Activated CD8-positive, alpha-beta T cell treated with anti-CD3 and anti-CD28 coated beads, Interleukin-2, amount 10 ng/mL, durations not matched to agents 7 days and 5 days (primary cell): ENCODE measurements around the gene SRGAP2B. TPM values are rescaled to one million over a fixed set of nuclear protein-coding genes. Genes with fewer than 3 reads are reported as not detected.
"Not testable (repeated sequence)": the region's sequence is repeated elsewhere in the genome, so short reads cannot be mapped to it uniquely, and the experiment has no call there.

Experiments
- ATAC-seq: fragments of 150-1000 bp; cut with Tn5 transposase; one replicate; pipeline ENCODE4 v1.10.0; 2021; ENCODE audit warnings: moderate library complexity
- CTCF ChIA-PET: fragments of 350-600 bp; sonication (Branson Sonifier 250); formaldehyde crosslinking; loops from one replicate; lab custom pipeline; 2021; ENCODE audit warnings: antibody characterized with exemption; lab: Charles Lee
- POLR2A ChIA-PET: fragments of 350-600 bp; sonication (Branson Sonifier 250); formaldehyde crosslinking; loops from one replicate; lab custom pipeline; 2021; ENCODE audit warnings: antibody characterized with exemption; lab: Charles Lee
- DNase-seq: peaks from one replicate; pipeline ENCODE4 v3.0.0-alpha.2; 2020
- H3K27ac Mint-ChIP-seq: one replicate; pipeline ENCODE4 v1.8.0; 2021; ENCODE audit warnings: mild to moderate bottlenecking, mixed read lengths
- H3K27me3 Mint-ChIP-seq: one replicate; pipeline ENCODE4 v1.8.0; 2021; ENCODE audit warnings: low read depth, mixed read lengths
- H3K36me3 Mint-ChIP-seq: one replicate; pipeline ENCODE4 v1.8.0; 2021; ENCODE audit warnings: low read depth, mixed read lengths
- H3K4me1 Mint-ChIP-seq: one replicate; pipeline ENCODE4 v1.8.0; 2021; ENCODE audit warnings: low read depth, mixed read lengths
- H3K4me3 Mint-ChIP-seq: one replicate; pipeline ENCODE4 v1.8.0; 2021; ENCODE audit warnings: mild to moderate bottlenecking, mixed read lengths
- H3K9me3 Mint-ChIP-seq: one replicate; pipeline ENCODE4 v1.8.0; 2022; ENCODE audit warnings: mixed read lengths; ENCODE audit not compliant: insufficient read depth
- total RNA-seq, 2 experiments: library from RNA; stranded (reverse); gene quantifications; one replicate each; pipeline ENCODE4 v1.2.3, GENCODE V29; 2021

The SRGAP2B gene
- total RNA-seq, 2 experiments from 2014 or later: 35.3 to 35.6 TPM

DNA sequence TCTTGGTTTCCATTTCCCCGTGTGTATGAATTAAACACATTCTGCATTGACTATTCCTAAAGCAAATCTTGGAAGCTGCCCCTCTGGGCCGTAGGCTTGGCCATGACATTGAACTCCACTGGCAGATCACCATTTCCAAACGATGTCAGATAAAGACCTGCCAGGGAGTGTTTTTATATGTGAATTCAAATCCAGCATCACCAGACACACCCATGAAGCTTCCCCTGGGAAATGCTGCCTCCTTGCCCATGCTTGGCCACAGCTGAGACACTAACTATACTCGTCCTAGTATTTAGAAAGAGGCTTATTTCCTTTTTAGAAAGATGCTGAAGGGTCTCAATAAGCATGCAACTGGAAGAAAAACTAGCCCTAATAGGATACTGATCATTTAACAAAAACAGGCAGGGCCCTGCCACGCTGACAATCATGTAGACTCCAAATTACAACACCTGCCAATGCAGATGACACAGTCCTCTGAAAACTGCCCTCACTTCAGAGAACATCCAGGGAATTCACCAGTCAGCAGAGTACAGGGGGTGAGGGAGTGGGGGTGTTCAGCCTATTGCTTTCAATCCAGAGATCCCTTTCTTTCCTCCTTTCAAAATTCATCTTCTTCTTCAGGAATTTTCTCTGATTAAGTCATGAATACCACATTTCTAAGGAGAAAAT lies 94.9 kb downstream of the SRGAP2B start:
- DNase-seq, H3K27ac Mint-ChIP-seq, CTCF ChIA-PET, H3K36me3 Mint-ChIP-seq, H3K4me3 Mint-ChIP-seq, H3K4me1 Mint-ChIP-seq, H3K9me3 Mint-ChIP-seq, H3K27me3 Mint-ChIP-seq, ATAC-seq, POLR2A ChIA-PET: not testable (repeated sequence)

DNA sequence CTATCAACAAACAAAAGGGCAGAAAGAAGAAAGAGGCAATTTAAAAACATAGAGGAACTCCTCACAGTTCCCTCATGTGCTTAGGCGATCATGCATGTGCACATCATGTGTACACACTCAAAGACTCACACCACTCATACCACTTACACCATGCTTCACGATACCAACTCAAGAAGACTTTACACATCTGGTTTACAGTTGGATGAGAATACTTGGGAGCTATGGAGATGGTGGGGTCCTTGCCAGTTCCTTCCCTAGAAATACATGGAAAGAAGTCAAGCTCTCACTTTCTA lies 96.2 kb downstream of the SRGAP2B start:
- ATAC-seq, H3K36me3 Mint-ChIP-seq, H3K4me3 Mint-ChIP-seq, DNase-seq, POLR2A ChIA-PET, H3K4me1 Mint-ChIP-seq, H3K27me3 Mint-ChIP-seq, CTCF ChIA-PET, H3K27ac Mint-ChIP-seq, H3K9me3 Mint-ChIP-seq: not testable (repeated sequence)

DNA sequence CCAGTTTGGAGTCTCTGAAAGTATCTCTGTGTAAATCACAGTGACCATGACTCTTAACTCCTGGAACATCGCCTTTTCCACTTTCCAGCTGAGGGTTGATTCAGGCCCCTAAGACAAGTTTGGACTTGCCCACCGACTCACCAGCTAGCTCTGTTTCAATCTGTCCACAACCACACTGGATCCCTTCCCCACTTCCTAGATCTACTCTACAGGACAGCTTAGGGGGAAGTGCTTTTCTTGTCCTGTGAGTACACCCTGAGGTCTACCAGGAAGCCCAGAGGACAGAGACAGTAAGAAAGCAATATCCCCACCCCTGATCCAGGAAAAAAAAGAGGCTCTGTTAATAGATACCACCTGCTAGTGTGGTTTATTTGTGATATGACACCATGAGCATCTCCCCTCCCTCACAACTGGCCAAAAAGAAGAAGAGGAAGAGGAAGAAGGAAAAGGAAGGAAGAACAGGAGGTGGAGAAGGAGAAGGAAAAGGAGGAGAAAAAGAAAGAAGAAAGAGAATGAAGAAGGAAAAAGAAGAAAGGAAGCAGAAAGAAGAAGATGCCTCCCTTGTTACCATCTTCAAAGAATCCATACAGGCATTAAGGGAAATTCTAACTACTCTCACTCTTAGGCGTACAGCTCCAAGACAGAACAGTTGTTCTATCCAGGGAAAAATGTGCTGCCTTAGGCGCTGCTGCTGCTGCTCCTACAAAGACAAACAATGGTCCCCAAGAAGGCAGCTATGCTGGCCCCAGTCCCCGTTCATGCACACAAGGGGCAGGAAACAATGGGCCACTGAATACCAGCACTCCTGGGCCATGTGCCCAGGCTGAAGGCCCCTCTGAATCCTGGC lies 96.8 kb downstream of the SRGAP2B start:
- H3K4me1 Mint-ChIP-seq, POLR2A ChIA-PET, H3K9me3 Mint-ChIP-seq, H3K27ac Mint-ChIP-seq, CTCF ChIA-PET, ATAC-seq, DNase-seq, H3K4me3 Mint-ChIP-seq, H3K27me3 Mint-ChIP-seq, H3K36me3 Mint-ChIP-seq: not testable (repeated sequence)

- H3K4me1 Mint-ChIP-seq, H3K27me3 Mint-ChIP-seq, DNase-seq, ATAC-seq, CTCF ChIA-PET, H3K9me3 Mint-ChIP-seq, POLR2A ChIA-PET, H3K27ac Mint-ChIP-seq, H3K4me3 Mint-ChIP-seq, H3K36me3 Mint-ChIP-seq: not testable (repeated sequence)
Observed at GRCh38 chr1:144995833-144996410, 99.2 kb downstream of the SRGAP2B start.

DNA sequence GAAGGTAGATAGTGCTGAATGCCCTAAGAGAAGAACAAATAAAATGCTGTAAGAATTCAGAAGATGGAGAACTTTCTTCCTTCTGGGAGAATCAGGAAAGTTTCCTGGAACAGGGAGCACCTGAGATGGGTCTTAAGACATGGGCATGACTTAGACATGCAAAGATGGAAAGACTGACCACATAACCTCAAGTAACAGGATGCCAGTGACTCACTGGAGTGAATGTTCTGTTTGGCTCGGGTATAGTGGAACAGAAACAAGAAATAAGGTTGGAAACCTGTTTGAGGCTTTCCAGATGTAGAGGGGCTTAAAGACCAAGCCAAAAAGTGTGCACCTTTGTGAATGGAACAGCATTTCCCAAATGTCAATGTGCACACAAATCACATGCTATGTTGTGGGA lies 102.2 kb downstream of the SRGAP2B start:
- POLR2A ChIA-PET, ATAC-seq, H3K4me1 Mint-ChIP-seq, CTCF ChIA-PET, H3K27me3 Mint-ChIP-seq, H3K4me3 Mint-ChIP-seq, H3K27ac Mint-ChIP-seq, H3K9me3 Mint-ChIP-seq, H3K36me3 Mint-ChIP-seq: not testable (repeated sequence)
- peak; percentile 21 for DNase-seq

DNA sequence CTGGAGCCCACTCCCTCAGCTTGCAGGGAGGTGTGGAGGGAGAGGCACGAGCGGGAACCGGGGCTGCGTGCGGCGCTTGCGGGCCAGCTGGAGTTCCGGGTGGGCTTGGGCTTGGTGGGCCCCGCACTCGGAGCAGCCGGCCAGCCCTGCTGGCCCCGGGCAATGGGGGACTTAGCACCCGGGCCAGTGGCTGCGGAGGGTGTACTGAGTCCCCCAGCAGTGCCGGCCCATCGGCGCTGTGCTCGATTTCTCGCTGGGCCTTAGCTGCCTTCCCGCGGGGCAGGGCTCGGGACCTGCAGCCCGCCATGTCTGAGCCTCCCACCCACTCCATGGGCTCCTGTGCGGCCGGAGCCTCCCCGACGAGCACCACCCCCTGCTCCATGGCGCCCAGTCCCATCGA lies 104.5 kb downstream of the SRGAP2B start:
- CTCF ChIA-PET, H3K4me3 Mint-ChIP-seq, H3K4me1 Mint-ChIP-seq, ATAC-seq, H3K27ac Mint-ChIP-seq, H3K36me3 Mint-ChIP-seq, DNase-seq, H3K27me3 Mint-ChIP-seq, POLR2A ChIA-PET, H3K9me3 Mint-ChIP-seq: not testable (repeated sequence)

DNA sequence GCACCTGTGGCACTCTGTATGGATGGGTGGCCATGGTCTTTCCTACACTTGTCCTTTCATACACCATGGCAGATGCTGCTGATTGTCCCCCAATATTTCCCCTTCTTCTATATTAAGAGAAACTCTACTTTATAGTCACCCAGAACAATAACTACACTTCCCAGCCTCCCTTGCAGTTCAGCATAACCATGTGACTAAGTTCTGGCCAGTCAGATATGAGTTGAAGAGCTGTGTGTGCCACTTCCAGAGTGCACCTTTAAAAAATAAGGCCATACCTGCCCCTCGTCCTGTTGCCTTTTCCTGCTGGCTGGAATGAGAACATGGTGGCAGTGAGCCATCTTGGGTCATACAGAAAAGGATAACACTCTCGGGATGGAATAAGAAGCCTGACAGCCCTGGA lies 108.0 kb downstream of the SRGAP2B start:
- H3K36me3 Mint-ChIP-seq, H3K4me3 Mint-ChIP-seq, H3K4me1 Mint-ChIP-seq, POLR2A ChIA-PET, DNase-seq, H3K27ac Mint-ChIP-seq, H3K9me3 Mint-ChIP-seq, H3K27me3 Mint-ChIP-seq, ATAC-seq, CTCF ChIA-PET: not testable (repeated sequence)

DNA sequence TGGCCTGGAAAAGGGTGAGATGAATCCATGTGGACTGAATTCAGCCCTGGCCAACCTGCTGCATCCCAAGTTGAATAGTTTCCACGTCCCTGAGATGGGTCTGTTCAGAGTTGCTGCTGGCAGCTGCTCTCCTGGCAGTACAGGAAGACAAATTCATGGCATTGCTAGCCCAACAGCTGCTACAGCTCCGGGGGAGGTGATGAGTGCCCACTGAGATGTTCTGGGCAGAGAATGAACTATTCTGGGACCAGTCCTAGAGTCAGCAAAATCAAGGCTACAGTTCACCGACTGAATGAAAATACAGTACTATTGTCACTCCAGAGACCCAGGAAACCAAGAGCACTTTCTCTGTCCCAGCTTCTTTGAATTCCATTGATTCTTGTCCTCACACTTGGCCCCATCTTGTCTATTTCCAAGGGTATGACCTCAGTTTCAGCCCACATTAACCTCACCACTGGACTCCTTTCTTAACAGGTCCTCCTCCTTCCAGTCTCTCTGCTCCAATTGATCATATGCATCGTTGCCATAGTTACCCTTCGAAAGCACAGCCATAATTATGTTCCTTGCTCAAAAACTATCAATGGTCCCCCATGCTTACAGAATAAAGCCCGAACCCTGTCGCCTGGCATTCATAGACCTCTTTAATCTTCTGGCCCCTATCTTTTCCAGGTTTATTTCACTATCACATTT lies 108.8 kb downstream of the SRGAP2B start:
- ATAC-seq, H3K36me3 Mint-ChIP-seq, H3K4me1 Mint-ChIP-seq, H3K4me3 Mint-ChIP-seq, CTCF ChIA-PET, H3K27me3 Mint-ChIP-seq, H3K27ac Mint-ChIP-seq, POLR2A ChIA-PET, H3K9me3 Mint-ChIP-seq, DNase-seq: not testable (repeated sequence)

DNA sequence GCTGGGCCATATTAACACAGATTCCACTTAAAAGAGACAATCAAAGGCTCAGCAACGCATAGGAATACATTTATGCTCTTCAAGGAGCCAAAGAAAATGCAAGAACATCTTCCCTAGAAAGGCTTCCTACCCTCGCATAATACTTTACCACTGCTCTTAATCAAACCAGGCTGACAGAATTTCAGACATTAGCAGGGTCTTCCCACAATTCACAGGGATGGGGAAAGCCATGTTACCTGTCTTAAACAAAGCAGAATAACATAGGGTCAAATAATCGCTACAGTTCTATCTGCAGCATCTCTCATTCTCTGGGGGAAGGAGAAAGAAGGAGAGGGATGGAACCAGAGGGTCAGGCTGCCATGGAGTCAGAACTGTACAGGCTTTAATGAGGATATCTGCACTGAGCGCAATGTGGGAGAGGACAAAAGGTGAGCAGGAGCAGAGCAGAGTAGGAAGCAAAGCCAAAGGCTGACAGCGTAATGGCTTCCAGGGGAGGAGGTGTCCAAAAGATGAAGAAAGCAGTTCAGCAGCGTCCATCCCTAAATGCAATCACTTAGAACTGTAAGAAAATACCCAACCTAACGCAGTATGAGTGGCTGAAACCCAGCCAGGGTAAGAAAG lies 109.5 kb downstream of the SRGAP2B start:
- CTCF ChIA-PET, H3K4me3 Mint-ChIP-seq, H3K27ac Mint-ChIP-seq, POLR2A ChIA-PET, H3K27me3 Mint-ChIP-seq, H3K4me1 Mint-ChIP-seq, H3K9me3 Mint-ChIP-seq, H3K36me3 Mint-ChIP-seq, DNase-seq, ATAC-seq: not testable (repeated sequence)

- POLR2A ChIA-PET, H3K36me3 Mint-ChIP-seq, ATAC-seq, DNase-seq, H3K27me3 Mint-ChIP-seq, H3K9me3 Mint-ChIP-seq, H3K27ac Mint-ChIP-seq, H3K4me1 Mint-ChIP-seq, CTCF ChIA-PET, H3K4me3 Mint-ChIP-seq: not testable (repeated sequence)
Observed at GRCh38 chr1:144982802-144983525, 112.2 kb downstream of the SRGAP2B start.

GRCh38 chr1:144981157-144981556 lies 114.0 kb downstream of the SRGAP2B start:
- H3K27me3 Mint-ChIP-seq, H3K4me3 Mint-ChIP-seq, H3K9me3 Mint-ChIP-seq, H3K36me3 Mint-ChIP-seq, CTCF ChIA-PET, H3K27ac Mint-ChIP-seq, DNase-seq, ATAC-seq, H3K4me1 Mint-ChIP-seq, POLR2A ChIA-PET: not testable (repeated sequence)
